Measurements from ENCODE around the gene BBS2. TPM values are rescaled to one million over a fixed set of nuclear protein-coding genes. Genes with fewer than 3 reads are reported as not detected.
"Not testable (repeated sequence)": the region's sequence is repeated elsewhere in the genome, so short reads cannot be mapped to it uniquely, and the experiment has no call there.

The BBS2 gene
- total RNA-seq, 2 donors from 2014 or later = 14.3 to 19.1 TPM

DNA sequence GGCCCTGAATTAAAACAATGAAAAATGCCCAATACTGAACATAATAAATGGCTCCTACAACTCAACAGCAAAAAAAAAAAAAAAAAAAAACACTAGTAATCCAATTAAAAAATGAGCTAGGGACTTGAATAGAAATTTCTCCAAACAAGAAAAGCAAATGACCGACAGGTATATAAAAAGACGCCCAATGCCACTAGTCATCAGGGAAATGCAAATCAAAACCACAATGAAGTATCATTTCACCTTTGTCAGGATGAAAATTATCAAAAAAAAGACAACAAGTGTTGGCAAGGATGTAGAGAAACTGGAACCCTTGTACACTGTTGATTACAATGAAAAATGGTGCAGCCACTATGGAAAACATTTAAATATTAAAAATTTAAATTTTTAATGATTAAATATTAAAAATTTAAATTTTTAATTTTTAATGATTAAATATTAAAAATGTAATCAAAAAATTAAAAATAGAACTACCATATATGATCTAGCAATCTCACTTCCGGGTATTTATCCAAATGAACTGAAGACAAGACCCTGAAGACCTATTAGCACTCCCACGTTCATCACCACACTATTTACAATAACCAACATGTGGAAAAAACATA is 28.1 kb downstream of the BBS2 start:
- intact Hi-C loops (cut with DNase I) = no loop called here
- Histone ChIP-seq H3K27me3 (no peaks in the 10 kb centered on the region), H3K9me3 (no peaks in the 10 kb centered on the region), H3K4me3 (no peak overlapping the region), H3K36me3 (replicated peaks in 1 of 2; ENCODE audit: insufficient read depth in 1 of 2, low read depth in 2 of 2) (peaks cover 0 to 6% of the 10 kb centered on the region in 2 donors), H3K4me1 (no peaks in the 10 kb centered on the region), H3K27ac (no peak overlapping the region)
- TF ChIP-seq, protein P1, sequence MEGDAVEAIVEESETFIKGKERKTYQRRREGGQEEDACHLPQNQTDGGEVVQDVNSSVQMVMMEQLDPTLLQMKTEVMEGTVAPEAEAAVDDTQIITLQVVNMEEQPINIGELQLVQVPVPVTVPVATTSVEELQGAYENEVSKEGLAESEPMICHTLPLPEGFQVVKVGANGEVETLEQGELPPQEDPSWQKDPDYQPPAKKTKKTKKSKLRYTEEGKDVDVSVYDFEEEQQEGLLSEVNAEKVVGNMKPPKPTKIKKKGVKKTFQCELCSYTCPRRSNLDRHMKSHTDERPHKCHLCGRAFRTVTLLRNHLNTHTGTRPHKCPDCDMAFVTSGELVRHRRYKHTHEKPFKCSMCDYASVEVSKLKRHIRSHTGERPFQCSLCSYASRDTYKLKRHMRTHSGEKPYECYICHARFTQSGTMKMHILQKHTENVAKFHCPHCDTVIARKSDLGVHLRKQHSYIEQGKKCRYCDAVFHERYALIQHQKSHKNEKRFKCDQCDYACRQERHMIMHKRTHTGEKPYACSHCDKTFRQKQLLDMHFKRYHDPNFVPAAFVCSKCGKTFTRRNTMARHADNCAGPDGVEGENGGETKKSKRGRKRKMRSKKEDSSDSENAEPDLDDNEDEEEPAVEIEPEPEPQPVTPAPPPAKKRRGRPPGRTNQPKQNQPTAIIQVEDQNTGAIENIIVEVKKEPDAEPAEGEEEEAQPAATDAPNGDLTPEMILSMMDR (IDR thresholded peaks at IDR 0.05) = no peak
- TF ChIP-seq POLR2A (IDR thresholded peaks at IDR 0.05) = no peak
- WGBS, 2 donors = 91 to 93% methylated on average over 4 of the region's 4 CpGs
- DNase-seq = no peak
- ATAC-seq = no peak

DNA sequence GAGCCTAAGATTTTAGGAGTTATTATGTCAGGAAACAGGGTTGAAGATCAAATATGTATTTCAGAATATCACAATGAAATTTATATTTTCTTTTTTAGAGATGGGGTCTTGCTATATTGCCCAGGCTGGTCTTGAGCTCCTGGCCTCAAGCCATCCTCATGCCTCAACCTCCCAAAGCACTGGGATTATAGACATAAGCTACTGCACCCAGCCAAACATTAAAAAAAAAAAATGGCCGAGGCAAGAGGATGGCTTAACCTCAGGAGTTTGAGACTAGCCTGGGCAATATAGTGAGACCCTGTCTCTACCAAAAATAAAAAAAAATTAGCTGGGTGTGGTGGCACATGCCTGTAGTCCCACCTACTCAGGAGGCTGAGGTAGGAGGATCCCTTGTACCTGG is 31.0 kb downstream of the BBS2 start:
- H3K4me1 ChIP-seq; H3K9me3 ChIP-seq; DNase-seq; H3K27me3 ChIP-seq; ATAC-seq; H3K36me3 ChIP-seq (replicated peaks in 1 of 2; ENCODE audit: insufficient read depth in 1 of 2, low read depth in 2 of 2); intact Hi-C loops (cut with DNase I); H3K27ac ChIP-seq; H3K4me3 ChIP-seq: not testable (repeated sequence)
- WGBS, 2 donors = 88 to 90% methylated on average over 1 of the region's 1 CpG

DNA sequence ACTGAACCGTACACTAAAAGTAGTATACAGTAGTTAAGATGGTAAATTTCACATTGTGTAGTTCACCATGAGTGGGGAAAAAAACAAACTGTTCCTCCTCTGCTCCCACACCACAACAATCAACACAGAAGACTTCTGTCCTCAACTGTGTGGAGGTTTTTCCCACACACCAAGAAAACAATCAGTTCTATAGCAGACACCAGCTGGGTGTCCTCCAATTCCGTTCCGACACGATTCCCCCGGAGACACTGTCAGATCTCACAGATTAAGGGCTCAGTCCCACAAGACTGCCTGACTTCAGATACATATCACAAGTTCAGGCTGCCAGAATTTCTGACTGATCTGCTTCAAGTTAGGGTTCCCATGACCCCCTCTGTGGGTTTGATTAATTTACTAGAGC is 31.8 kb downstream of the BBS2 start:
- no peak for TF ChIP-seq POLR2A (IDR thresholded peaks at IDR 0.05)
- TF ChIP-seq, protein P1 (IDR thresholded peaks at IDR 0.05) = no peak
- no peak for DNase-seq
- 69 to 80% methylated on average over 5 of the region's 5 CpGs for WGBS, 2 donors
- ATAC-seq = no peak
- Histone ChIP-seq H3K27ac (no peak overlapping the region), H3K9me3 (no peaks in the 10 kb centered on the region), H3K27me3 (no peaks in the 10 kb centered on the region), H3K4me1 (no peaks in the 10 kb centered on the region), H3K36me3 (replicated peaks in 1 of 2; ENCODE audit: insufficient read depth in 1 of 2, low read depth in 2 of 2) (peaks cover 0 to 4% of the 10 kb centered on the region in 2 donors), H3K4me3 (no peak overlapping the region)
- intact Hi-C loops (cut with DNase I) = no loop called here

DNA sequence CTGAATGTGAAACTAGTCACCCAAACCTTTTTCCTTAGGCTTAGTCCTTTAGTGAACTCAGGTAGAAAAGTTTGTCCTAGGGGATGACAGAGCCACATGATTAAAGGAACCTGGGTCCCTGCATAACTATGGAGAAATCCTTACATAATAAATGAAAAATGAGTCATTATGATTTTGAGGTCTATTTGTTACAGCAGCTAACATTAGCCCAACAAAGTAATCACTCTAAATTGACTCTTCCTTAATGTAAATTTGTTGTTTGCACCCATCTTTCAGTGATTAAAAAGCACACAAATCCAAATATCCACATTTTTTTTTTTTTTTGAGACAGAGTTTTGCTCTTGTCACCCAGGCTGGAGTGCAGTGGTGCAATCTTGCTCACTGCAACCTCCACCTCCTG is 36.4 kb downstream of the BBS2 start:
- Histone ChIP-seq H3K4me3 (no peak overlapping the region), H3K27me3 (no peaks in the 10 kb centered on the region), H3K4me1 (no peaks in the 10 kb centered on the region), H3K27ac (no peak overlapping the region), H3K36me3 (replicated peaks in 1 of 2; ENCODE audit: insufficient read depth in 1 of 2, low read depth in 2 of 2) (peaks cover 0 to 7% of the 10 kb centered on the region in 2 donors), H3K9me3 (no peaks in the 10 kb centered on the region)
- DNase-seq (no peak), ATAC-seq (no peak)
- intact Hi-C loops (cut with DNase I) = no loop called here
- no peak for TF ChIP-seq POLR2A (IDR thresholded peaks at IDR 0.05)
- TF ChIP-seq, protein P1 (IDR thresholded peaks at IDR 0.05) = no peak

DNA sequence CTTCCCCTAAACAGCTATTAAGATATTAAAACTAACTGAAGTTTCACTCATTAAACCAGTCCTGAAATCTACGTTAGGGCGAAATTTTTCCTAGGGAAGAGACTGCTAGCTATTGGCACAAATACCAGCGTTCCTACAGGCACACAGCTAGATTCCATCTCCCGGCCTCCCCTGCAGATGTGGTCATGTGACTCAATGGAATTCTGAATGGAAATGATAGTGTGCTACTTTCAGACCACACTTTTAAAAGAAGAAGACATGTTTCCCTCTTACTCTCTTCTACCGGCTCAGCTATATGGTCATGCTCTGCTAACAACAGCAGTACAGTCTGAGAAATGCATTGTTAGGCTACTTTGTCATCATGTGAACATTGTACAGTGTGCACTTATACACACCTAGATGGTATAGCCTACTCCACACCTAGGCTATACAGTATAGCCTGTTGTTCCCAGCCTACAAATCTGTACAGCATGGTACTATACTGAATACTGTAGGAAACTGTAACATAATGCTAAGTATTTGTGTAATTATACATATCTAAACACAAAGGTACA is 37.1 kb downstream of the BBS2 start:
- 85 to 98% methylated on average over 5 of the region's 5 CpGs for WGBS, 2 donors
- ATAC-seq (no peak), DNase-seq (no peak)
- no peak overlapping the region for H3K4me3 ChIP-seq
- no peaks in the 10 kb centered on the region for H3K27me3 ChIP-seq
- no peaks in the 10 kb centered on the region for H3K4me1 ChIP-seq
- no peak overlapping the region for H3K27ac ChIP-seq
- TF ChIP-seq POLR2A (IDR thresholded peaks at IDR 0.05) = no peak
- TF ChIP-seq, protein P1 (IDR thresholded peaks at IDR 0.05) = no peak
- intact Hi-C loops (cut with DNase I) = no loop called here
- peaks cover 0 to 7% of the 10 kb centered on the region in 2 donors for H3K36me3 ChIP-seq (replicated peaks in 1 of 2; ENCODE audit: insufficient read depth in 1 of 2, low read depth in 2 of 2)
- H3K9me3 ChIP-seq = no peaks in the 10 kb centered on the region

Measured in body of pancreas (tissue), 4 donors.